Retinal pigment epithelial cell (primary cell): ENCODE data around the gene TMEM40.

ENCODE experiments used
- DNase-seq: peaks from one replicate; pipeline ENCODE4 v3.0.0-alpha.2; 2010; ENCODE audit warnings: low read depth
- H3K4me3 ChIP-seq: 2 replicates; pipeline ENCODE4 v1.5.1; 2011; ENCODE audit warnings: mild to moderate bottlenecking, low read length, control low read depth, moderate library complexity
- CTCF ChIP-seq: conservative IDR thresholded peaks from 2 replicates; pipeline ENCODE4 v1.5.1; 2011; ENCODE audit warnings: low read depth, low read length, control low read depth, inconsistent platforms

The TMEM40 gene

GRCh38 chr3:12741209-12741608 lies 17.9 kb downstream of the TMEM40 start:
- DNase-seq, result no peak
- TF ChIP-seq CTCF, result no peak
- H3K4me3 ChIP-seq, result no peak overlapping the region

GRCh38 chr3:12737833-12738232 lies 21.2 kb downstream of the TMEM40 start:
- no peak overlapping the region for H3K4me3 ChIP-seq
- no peak for DNase-seq
- TF ChIP-seq CTCF, result no peak

- DNase-seq, result no peak
- TF ChIP-seq CTCF, result no peak
- H3K4me3 ChIP-seq, result no peak overlapping the region
Observed at GRCh38 chr3:12737319-12737718, 21.7 kb downstream of the TMEM40 start.

- H3K4me3 ChIP-seq, result no peak overlapping the region
- TF ChIP-seq CTCF, result no peak
- DNase-seq, result no peak
Observed at GRCh38 chr3:12734960-12735359, 24.1 kb downstream of the TMEM40 start.

GRCh38 chr3:12733566-12733965 lies 25.5 kb downstream of the TMEM40 start:
- TF ChIP-seq CTCF, result no peak

GRCh38 chr3:12730506-12731242 lies 28.4 kb downstream of the TMEM40 start:
- no peak for DNase-seq
- TF ChIP-seq CTCF, result no peak
- H3K4me3 ChIP-seq, result no peak overlapping the region

More at GRCh38 chr3:12733566-12733965, 25.5 kb downstream of the TMEM40 start:
- DNase-seq, result no peak
- no peak overlapping the region for H3K4me3 ChIP-seq

- H3K4me3 ChIP-seq, result no peak overlapping the region
- DNase-seq, result no peak
- TF ChIP-seq CTCF, result no peak
Observed at GRCh38 chr3:12729051-12729651, 29.9 kb downstream of the TMEM40 start.
